GM12892 (cell line): ENCODE measurements around the gene LRRTM4.
"Not testable (repeated sequence)": the region's sequence is repeated elsewhere in the genome, so short reads cannot be mapped to it uniquely, and the experiment has no call there.

ENCODE experiments used
- DNase-seq: peaks from one replicate; pipeline ENCODE4 v3.0.0; 2011; ENCODE audit not compliant: insufficient read length
- FAIRE-seq: peaks from 2 replicates; lab custom pipeline; 2011; peaks lifted over from hg19 to GRCh38; lab: Jason Lieb, UNC
- POLR2A ChIP-seq: IDR thresholded peaks from 2 replicates; pipeline ENCODE4 v1.6.1; 2011; ENCODE audit warnings: low read depth, low read length, control low read depth
- POLR2AphosphoS5 ChIP-seq: IDR thresholded peaks from 2 replicates; pipeline ENCODE4 v1.6.1; 2011; ENCODE audit warnings: low read depth, low read length, control low read depth
- TAF1 ChIP-seq: IDR thresholded peaks from 2 replicates; pipeline ENCODE4 v1.6.1; 2011; ENCODE audit warnings: low read depth, mild to moderate bottlenecking, control low read depth, low read length, borderline replicate concordance

The LRRTM4 gene

GRCh38 chr2:77101796-77102452, 420.3 kb downstream of the LRRTM4 start:
- DNase-seq (no peak), FAIRE-seq (no peak)
- no peak for TF ChIP-seq TAF1
- TF ChIP-seq POLR2AphosphoS5, result no peak
- TF ChIP-seq POLR2A, result no peak

GRCh38 chr2:77099961-77100360, 422.2 kb downstream of the LRRTM4 start:
- TF ChIP-seq POLR2AphosphoS5 (no peak), POLR2A (no peak), TAF1 (no peak)
- FAIRE-seq (no peak), DNase-seq (no peak)

DNA sequence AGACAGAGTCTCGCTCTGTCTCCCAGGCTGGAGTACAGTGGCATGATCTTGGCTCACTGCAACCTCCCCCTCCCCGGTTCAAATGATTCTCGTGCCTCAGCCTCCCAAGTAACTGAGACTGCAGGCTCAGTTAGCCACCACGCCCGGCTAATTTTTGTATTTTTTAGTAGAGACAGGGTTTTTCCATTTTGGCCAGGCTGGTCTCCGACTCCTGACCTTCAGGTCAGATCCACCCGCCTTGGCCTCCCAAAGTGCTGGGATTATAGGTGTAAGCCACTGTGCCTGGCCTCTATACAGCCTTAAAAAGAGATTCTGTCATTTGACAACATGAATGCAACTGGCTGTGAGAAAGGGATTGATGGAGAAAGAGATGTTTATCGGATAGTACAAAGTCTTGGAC, 426.7 kb downstream of the LRRTM4 start:
- not testable (repeated sequence) for DNase-seq, FAIRE-seq

GRCh38 chr2:77095096-77095495, 427.1 kb downstream of the LRRTM4 start:
- no peak for TF ChIP-seq POLR2A
- TF ChIP-seq POLR2AphosphoS5, result no peak
- no peak for TF ChIP-seq TAF1
- DNase-seq, result no peak
- no peak for FAIRE-seq

DNA sequence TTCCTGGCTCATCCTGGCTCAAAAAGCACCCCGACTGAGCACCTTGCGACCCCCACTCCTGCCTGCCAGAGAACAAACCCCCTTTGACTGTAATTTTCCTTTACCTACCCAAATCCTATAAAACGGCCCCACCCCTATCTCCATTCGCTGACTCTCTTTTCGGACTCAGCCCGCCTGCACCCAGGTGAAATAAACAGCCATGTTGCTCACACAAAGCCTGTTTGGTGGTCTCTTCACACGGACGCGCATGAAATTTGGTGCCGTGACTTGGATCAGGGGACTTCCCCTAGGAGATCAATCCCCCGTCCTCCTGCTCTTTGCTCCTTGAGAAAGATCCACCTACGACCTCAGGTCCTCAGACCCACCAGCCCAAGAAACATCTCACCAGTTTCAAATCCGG, 433.8 kb downstream of the LRRTM4 start:
- not testable (repeated sequence) for DNase-seq, FAIRE-seq

DNA sequence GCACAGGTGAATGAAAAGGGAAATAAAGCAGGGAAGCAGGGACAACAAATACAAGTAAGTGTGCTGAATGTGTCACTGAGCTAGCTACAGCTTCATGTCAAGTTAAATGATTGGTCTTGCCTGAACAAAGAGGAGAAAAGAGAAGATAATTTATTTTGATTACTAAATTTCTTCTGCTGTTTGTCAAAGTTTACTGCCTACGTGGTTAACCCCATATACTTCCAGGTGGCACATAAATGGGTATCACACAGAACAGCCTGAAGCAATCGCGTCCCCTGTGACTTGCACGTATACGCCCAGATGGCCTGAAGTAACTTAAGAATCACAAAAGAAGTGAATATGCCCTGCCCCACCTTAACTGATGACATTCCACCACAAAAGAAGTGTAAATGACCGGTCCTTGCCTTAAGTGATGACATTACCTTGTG, 434.2 kb downstream of the LRRTM4 start:
- no peak for DNase-seq
- TF ChIP-seq TAF1, result no peak
- no peak for TF ChIP-seq POLR2A
- TF ChIP-seq POLR2AphosphoS5, result no peak
- no peak for FAIRE-seq

DNA sequence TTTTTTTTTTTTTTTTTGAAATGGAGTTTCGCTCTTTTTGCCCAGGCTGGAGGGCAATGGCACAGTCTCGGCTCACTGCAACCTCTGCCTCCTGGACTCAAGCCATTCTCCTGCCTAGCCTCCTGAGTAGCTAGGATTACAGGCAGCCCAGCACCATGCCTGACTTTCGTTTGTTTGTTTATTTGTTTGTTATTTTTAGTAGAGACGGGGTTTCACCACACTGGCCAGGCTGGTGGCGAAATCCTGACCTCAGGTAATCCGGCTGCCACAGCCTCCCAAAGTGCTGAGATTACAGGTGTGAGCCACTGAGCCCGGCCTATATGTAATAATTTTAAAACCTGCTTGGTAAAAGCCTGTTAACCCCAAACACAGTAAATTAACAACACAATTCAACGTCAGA, 435.7 kb downstream of the LRRTM4 start:
- no peak for FAIRE-seq
- no peak for DNase-seq
- TF ChIP-seq POLR2A (no peak), TAF1 (no peak), POLR2AphosphoS5 (no peak)

DNA sequence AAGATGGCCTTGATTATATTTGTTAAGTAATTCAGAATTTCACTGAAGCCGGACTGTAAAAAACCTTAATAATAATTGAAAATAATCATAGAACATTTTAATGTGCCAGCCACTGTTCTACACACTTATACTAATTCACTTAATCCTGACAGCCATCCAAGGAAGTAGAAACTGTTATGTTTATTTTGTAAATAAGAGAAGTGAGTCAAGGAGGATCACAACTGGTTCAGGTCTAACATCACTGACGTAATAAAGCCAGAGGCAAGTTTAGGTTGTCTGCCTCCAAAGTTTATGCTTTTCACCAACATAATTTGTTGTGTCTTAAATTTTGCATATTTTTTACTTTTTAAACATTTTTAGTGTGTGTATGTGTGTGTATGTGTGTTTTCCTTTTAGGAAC, 436.1 kb downstream of the LRRTM4 start:
- FAIRE-seq (no peak), DNase-seq (no peak)
- no peak for TF ChIP-seq POLR2AphosphoS5
- no peak for TF ChIP-seq TAF1
- no peak for TF ChIP-seq POLR2A

DNA sequence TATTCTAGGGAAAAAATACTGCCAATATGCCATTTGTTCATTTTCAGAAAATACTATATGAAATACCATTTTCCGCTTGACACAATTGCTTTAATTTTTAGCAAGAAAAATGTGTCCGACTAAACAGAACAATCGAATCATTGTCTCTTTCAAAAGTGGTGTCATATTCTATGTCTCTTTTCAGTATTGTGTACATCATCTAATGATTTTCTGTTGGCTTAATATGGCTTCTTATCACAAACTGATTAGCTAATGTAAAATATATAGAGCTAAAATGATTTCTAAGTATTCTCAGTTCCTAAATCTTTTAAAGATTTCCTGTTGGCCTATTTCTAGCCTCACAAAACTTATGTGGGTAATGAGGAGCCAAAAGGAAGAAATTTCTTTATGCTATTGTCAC, 436.6 kb downstream of the LRRTM4 start:
- no peak for TF ChIP-seq TAF1
- TF ChIP-seq POLR2AphosphoS5, result no peak
- no peak for TF ChIP-seq POLR2A
- DNase-seq, result no peak
- no peak for FAIRE-seq

GRCh38 chr2:77081597-77081996, 440.6 kb downstream of the LRRTM4 start:
- FAIRE-seq (no peak), DNase-seq (no peak)
- no peak for TF ChIP-seq POLR2A

DNA sequence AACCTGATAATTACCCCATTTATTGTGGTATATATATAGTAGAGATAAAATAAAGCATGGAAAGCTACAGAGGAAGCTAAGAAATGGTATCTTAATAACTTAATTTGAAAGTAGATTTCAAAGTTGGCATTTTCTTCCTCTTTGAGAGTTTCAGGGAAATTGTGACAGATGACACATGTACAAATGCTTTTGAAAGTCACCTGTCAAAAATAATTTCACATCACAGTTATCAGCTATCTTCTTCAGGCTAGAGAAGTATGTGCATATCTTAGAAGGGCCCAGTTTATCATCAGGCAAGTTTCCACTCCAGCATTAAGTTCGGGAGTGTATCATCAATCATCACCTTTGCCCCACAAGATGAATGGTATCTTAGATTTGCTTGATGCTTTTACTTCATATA, 457.9 kb downstream of the LRRTM4 start:
- FAIRE-seq, result no peak
- TF ChIP-seq POLR2A (no peak), TAF1 (no peak), POLR2AphosphoS5 (no peak)

DNA sequence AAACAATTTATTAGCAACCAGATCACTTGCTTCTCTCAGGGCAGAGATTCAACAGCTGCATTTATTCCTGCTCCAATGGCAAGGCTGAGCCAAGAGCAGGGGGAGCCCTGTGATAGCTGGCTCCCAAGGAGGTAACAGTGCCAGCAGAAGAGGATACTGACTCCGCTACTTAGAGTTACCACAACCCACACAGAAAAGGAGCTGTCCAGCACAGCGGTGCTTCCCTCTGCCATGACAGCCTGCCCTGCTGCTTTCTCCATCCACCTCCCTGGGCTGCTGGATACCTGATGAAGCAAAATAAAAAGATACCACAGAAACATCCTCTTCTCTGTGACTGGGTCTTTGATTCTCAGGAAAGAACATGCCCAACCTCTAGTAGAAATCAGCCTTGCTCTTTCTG, 467.2 kb downstream of the LRRTM4 start:
- no peak for TF ChIP-seq POLR2A
- TF ChIP-seq TAF1, result no peak
- TF ChIP-seq POLR2AphosphoS5, result no peak
- FAIRE-seq (no peak), DNase-seq (no peak)

More for the DNA sequence above, 457.9 kb downstream of the LRRTM4 start:
- DNase-seq, result no peak

DNA sequence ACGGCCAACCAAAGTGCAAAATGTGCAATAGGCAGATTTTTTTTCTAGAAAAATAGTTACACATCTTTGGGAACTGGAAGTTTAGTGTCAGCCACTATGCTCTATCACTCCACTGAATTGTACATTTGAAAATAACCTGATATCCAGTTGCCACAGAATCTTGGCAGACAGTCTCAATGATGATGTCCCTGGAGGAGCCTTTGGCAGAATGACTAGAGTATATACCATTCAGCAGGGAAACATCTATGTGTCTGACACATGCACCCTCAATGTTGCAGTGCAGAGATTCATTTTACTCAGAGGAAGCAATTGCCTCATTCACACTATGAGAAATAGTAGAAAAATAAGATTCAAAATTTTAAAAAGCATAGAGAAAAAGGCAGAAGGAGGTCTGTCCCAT, 475.8 kb downstream of the LRRTM4 start:
- TF ChIP-seq POLR2AphosphoS5, result no peak
- TF ChIP-seq TAF1, result no peak
- TF ChIP-seq POLR2A, result no peak
- no peak for DNase-seq
- no peak for FAIRE-seq

- not testable (repeated sequence) for DNase-seq, FAIRE-seq
Observed at GRCh38 chr2:77045456-77045855, 476.7 kb downstream of the LRRTM4 start.
